T-cell (primary cell): ENCODE data around the gene PSMC3IP. TPM values are rescaled to one million over a fixed set of nuclear protein-coding genes. Genes with fewer than 3 reads are reported as not detected.

Source experiments
- ATAC-seq, 4 experiments: fragments of 200-7000 bp in 3 of 4; fragments of 150-1000 bp in 1 of 4; cut with Tn5 transposase; replicated peaks in 1 of 4; 1 replicate in 3 of 4; 2 replicates in 1 of 4; pipeline ENCODE4 v1.10.0; 2021; ENCODE audit warnings: moderate library complexity in 3 of 4, mild to moderate bottlenecking in 2 of 4, moderate number of reproducible peaks in 1 of 4
- CTCF ChIA-PET, 2 donors: fragments of 300-600 bp; sonication (Branson Sonifier 250); formaldehyde crosslinking; loops; one replicate each; lab custom pipeline; 2022; ENCODE audit warnings: antibody characterized with exemption in 2 of 2; lab: Charles Lee
- POLR2A ChIA-PET, 2 donors: fragments of 300-600 bp; sonication (Branson Sonifier 250); formaldehyde crosslinking; loops; one replicate each; lab custom pipeline; 2022; ENCODE audit warnings: antibody characterized with exemption in 2 of 2; lab: Charles Lee
- DNase-seq, 35 experiments: peaks; one replicate each; pipeline versions ENCODE4 v3.0.0 to v3.0.0-alpha.2; 2013 to 2023
- H3K27ac ChIP-seq: one replicate; pipeline ENCODE4 v1.5.1; 2013; ENCODE audit warnings: low read length
- H3K27me3 ChIP-seq, 2 experiments: replicated peaks in 1 of 2; 1 replicate in 1 of 2; 2 replicates in 1 of 2; pipeline versions ENCODE4 v1.6.1 to v1.7.0; 2013; ENCODE audit warnings: low read length in 1 of 2, mixed read lengths in 1 of 2; ENCODE audit not compliant: control insufficient read depth in 2 of 2, insufficient read depth in 2 of 2; ENCODE audit errors: extremely low read depth in 1 of 2
- H3K36me3 ChIP-seq, 2 donors: 1 replicate in 1 of 2; 2 replicates in 1 of 2; pipeline versions ENCODE4 v1.6.1 to v1.7.0; 2013; ENCODE audit warnings: low read length in 1 of 2; ENCODE audit not compliant: control insufficient read depth in 2 of 2, insufficient read depth in 1 of 2; ENCODE audit errors: extremely low read depth in 1 of 2
- H3K4me1 ChIP-seq, 2 experiments: 1 replicate in 1 of 2; 2 replicates in 1 of 2; pipeline versions ENCODE4 v1.6.1 to v1.7.0; 2013; ENCODE audit warnings: low read length in 2 of 2, mixed read lengths in 1 of 2; ENCODE audit not compliant: insufficient read depth in 2 of 2, control insufficient read depth in 1 of 2; ENCODE audit errors: extremely low read depth in 1 of 2
- H3K4me3 ChIP-seq, 2 donors: 1 replicate in 1 of 2; 2 replicates in 1 of 2; pipeline versions ENCODE4 v1.5.1 to v1.7.0; 2013; ENCODE audit warnings: mild to moderate bottlenecking in 2 of 2, low read length in 1 of 2, moderate library complexity in 1 of 2; ENCODE audit not compliant: control insufficient read depth in 1 of 2; ENCODE audit errors: extremely low read depth in 1 of 2
- H3K9me3 ChIP-seq: 2 replicates; pipeline ENCODE4 v1.7.0; 2013
- H3K27ac Mint-ChIP-seq, 2 donors: one replicate each; pipeline ENCODE4 v1.8.0; 2020 to 2021; ENCODE audit warnings: mild to moderate bottlenecking in 2 of 2, mixed read lengths in 2 of 2
- H3K27me3 Mint-ChIP-seq, 2 donors: one replicate each; pipeline ENCODE4 v1.8.0; 2021 to 2022; ENCODE audit warnings: mixed read lengths in 2 of 2
- H3K36me3 Mint-ChIP-seq: one replicate; pipeline ENCODE4 v1.8.0; 2021; ENCODE audit warnings: mixed read lengths
- H3K4me1 Mint-ChIP-seq, 3 donors: one replicate each; pipeline ENCODE4 v1.8.0; 2020 to 2022; ENCODE audit warnings: mixed read lengths in 3 of 3, mild to moderate bottlenecking in 1 of 3
- H3K4me3 Mint-ChIP-seq, 3 donors: one replicate each; pipeline ENCODE4 v1.8.0; 2020 to 2022; ENCODE audit warnings: mild to moderate bottlenecking in 3 of 3, mixed read lengths in 3 of 3, moderate library complexity in 3 of 3
- H3K9me3 Mint-ChIP-seq, 3 donors: one replicate each; pipeline ENCODE4 v1.8.0; 2020 to 2022; ENCODE audit warnings: mixed read lengths in 3 of 3
- WGBS: methylation state at CpG from one replicate; pipeline ENCODE4 v1.1.5; 2013; ENCODE audit warnings: missing lambda C conversion rate; ENCODE audit not compliant: insufficient coverage; 5-methylcytosine and 5-hydroxymethylcytosine counted together
- total RNA-seq, 35 experiments: library from RNA in 6 of 35; stranded (reverse) in 6 of 35; fragments of 120-200 nt in 1 of 35; gene quantifications; one replicate each; pipeline versions ENCODE4 v1.2.1 to v1.2.4 and lab custom pipeline; 2013 to 2026

PSMC3IP gene
- total RNA-seq, 5 donors from 2014 or later (not counting 1 experiment from before 2014, with no cell fraction given) = 2.2 to 4.3 (median 3.2) TPM

DNA sequence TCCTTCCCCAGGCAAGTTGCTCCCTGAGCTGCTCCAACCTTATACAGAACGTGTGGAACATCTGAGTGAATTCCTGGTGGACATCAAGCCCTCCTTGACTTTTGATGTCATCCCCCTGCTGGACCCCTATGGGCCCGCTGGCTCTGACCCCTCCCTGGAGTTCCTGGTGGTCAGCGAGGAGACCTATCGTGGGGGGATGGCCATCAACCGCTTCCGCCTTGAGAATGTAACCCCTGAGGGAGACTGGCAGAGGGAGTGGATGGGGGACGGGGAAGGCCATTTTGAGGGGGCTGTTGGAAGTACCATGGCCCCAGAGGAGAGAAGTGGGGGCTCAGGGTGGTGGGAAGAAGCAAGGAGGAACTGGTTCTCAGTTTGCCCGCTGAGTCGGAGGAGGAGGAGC, 13.6 kb downstream of the PSMC3IP start:
- Mint-ChIP-seq H3K36me3 (peaks cover 9% of the 10 kb centered on the region), H3K27ac (peak overlapping the region; percentile 59 to 71)
- 87% methylated on average over 7 of the region's 9 CpGs for WGBS

DNA sequence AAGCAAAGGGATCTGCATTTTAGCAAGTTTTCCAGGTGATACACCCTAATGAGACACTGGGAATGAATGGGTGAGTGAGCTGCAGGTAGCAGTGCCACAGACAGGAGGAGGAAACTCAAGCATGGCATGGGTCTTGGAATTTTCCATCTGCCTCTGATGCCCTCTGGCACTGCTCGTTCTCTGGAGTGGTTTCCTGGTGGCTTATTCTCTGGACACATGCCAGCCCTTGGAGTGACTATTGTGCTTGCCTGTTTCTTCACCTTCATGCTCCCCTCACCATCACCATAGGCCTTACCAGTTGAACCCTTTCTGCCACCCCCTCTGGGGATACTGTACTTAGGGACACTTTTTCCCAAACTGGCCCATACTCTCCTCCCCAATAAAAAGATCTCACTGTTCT, 14.0 kb downstream of the PSMC3IP start:
- peaks cover 22 to 51% (median 49%) of the 10 kb centered on the region in 3 donors for H3K4me1 Mint-ChIP-seq
- Histone ChIP-seq H3K27ac (no peak overlapping the region), H3K4me1 (peaks cover 18 to 67% of the 10 kb centered on the region in 2 experiments), H3K36me3 (peaks cover 7 to 34% of the 10 kb centered on the region in 2 donors), H3K4me3 (no peak overlapping the region), H3K27me3 (no peaks in the 10 kb centered on the region), H3K9me3 (no peaks in the 10 kb centered on the region)
- WGBS = 80% methylated on average over 1 of the region's 1 CpG
- ChIA-PET POLR2A (no interaction called here), CTCF (no interaction called here)
- no peak for DNase-seq
- no peaks in the 10 kb centered on the region for H3K27me3 Mint-ChIP-seq
- peaks cover 7% of the 10 kb centered on the region for H3K36me3 Mint-ChIP-seq
- ATAC-seq = no peak
- H3K9me3 Mint-ChIP-seq = no peaks in the 10 kb centered on the region
- peak overlapping the region; percentile 68 to 88 (median 87) for H3K4me3 Mint-ChIP-seq
- H3K27ac Mint-ChIP-seq = peak overlapping the region; percentile 59 to 71

More for the DNA sequence above, 13.6 kb downstream of the PSMC3IP start:
- Mint-ChIP-seq H3K4me1 (peaks cover 22 to 55% (median 51%) of the 10 kb centered on the region in 3 donors), H3K9me3 (no peaks in the 10 kb centered on the region), H3K27me3 (no peaks in the 10 kb centered on the region), H3K4me3 (peak overlapping the region; percentile 68 to 88 (median 87))
- Histone ChIP-seq H3K27me3 (no peaks in the 10 kb centered on the region), H3K36me3 (peaks cover 8 to 38% of the 10 kb centered on the region in 2 donors), H3K27ac (no peak overlapping the region), H3K4me1 (peaks cover 18 to 70% of the 10 kb centered on the region in 2 experiments), H3K9me3 (no peaks in the 10 kb centered on the region), H3K4me3 (no peak overlapping the region)
- ATAC-seq = no peak
- no peak for DNase-seq
- ChIA-PET POLR2A (interaction anchor here in 1 of 2 donors (0.5 kb wide), 1 partner anchor 205 kb away, joined by 4 read pairs; no protein-coding TSS in a partner anchor), CTCF (no interaction called here)

DNA sequence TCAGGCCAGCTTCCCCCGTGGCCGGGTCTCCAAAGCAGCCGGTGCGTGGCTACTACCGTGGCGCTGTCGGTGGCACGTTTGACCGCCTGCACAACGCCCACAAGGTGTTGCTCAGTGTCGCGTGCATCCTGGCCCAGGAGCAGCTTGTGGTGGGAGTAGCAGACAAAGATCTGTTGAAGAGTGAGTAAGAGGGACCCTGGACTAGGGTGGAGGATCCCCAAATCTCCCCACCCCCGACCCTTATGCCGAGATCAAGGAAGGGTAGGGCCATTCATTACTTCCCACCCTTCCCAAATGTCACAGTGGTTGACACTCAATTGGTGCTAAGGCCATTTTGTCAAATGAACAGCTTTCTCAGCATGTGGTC, 14.4 kb downstream of the PSMC3IP start:
- H3K4me1 Mint-ChIP-seq = peaks cover 22 to 49% (median 46%) of the 10 kb centered on the region in 3 donors

DNA sequence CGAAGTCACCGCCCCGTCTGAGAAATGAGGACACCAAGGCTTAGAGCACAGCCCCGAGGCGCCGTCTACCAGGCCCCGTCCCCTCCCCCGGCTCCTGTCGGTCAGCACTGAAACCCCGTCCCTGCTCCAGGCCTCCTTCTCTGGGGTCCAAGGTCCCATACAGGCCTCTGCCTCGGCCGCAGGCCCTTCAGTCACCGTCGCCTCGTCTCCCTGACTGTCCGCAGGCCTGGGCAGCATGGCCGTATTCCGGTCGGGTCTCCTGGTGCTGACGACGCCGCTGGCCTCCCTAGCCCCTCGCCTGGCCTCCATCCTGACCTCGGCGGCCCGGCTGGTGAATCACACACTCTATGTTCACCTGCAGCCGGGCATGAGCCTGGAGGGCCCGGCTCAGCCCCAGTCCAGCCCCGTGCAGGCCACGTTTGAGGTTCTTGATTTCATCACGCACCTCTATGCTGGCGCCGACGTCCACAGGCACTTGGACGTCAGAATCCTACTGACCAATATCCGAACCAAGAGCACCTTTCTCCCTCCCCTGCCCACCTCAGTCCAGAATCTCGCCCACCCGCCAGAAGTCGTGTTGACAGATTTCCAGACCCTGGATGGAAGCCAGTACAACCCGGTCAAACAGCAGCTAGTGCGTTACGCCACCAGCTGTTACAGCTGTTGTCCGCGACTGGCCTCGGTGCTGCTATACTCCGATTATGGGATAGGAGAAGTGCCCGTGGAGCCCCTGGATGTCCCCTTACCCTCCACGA, 15.0 kb downstream of the PSMC3IP start:
- DNase-seq (no peak), ATAC-seq (no peak)
- H3K27me3 ChIP-seq = no peaks in the 10 kb centered on the region
- Mint-ChIP-seq H3K36me3 (peaks cover 3% of the 10 kb centered on the region), H3K4me3 (peak overlapping the region; percentile 87 to 89 (median 88)), H3K4me1 (peaks cover 17 to 45% (median 42%) of the 10 kb centered on the region in 3 donors), H3K27ac (peak overlapping the region; percentile 88 to 94), H3K9me3 (no peaks in the 10 kb centered on the region), H3K27me3 (no peaks in the 10 kb centered on the region)
- peaks cover 11 to 57% of the 10 kb centered on the region in 2 experiments for H3K4me1 ChIP-seq
- peak overlapping the region; percentile 69 for H3K27ac ChIP-seq
- peak overlapping the region; percentile 82 to 93 for H3K4me3 ChIP-seq
- WGBS = 23% methylated on average over 48 of the region's 48 CpGs
- ChIA-PET POLR2A (no interaction called here), CTCF (no interaction called here)
- peaks cover 3 to 30% of the 10 kb centered on the region in 2 donors for H3K36me3 ChIP-seq
- H3K9me3 ChIP-seq = no peaks in the 10 kb centered on the region

More for the DNA sequence above, 14.4 kb downstream of the PSMC3IP start:
- H3K27ac ChIP-seq = no peak overlapping the region
- WGBS = 88% methylated on average over 5 of the region's 14 CpGs
- ChIA-PET POLR2A (no interaction called here), CTCF (no interaction called here)
- H3K9me3 Mint-ChIP-seq = no peaks in the 10 kb centered on the region
- DNase-seq (no peak), ATAC-seq (no peak)
- peak overlapping the region; percentile 82 to 93 for H3K4me3 ChIP-seq
- H3K27me3 Mint-ChIP-seq = no peaks in the 10 kb centered on the region
- peaks cover 15 to 63% of the 10 kb centered on the region in 2 experiments for H3K4me1 ChIP-seq
- H3K36me3 ChIP-seq = peaks cover 3 to 30% of the 10 kb centered on the region in 2 donors
- peak overlapping the region in 1 of 2 donors; percentile 94 for H3K27ac Mint-ChIP-seq
- peak overlapping the region; percentile 87 to 89 (median 88) for H3K4me3 Mint-ChIP-seq
- no peaks in the 10 kb centered on the region for H3K9me3 ChIP-seq
- H3K27me3 ChIP-seq = no peaks in the 10 kb centered on the region
- peaks cover 6% of the 10 kb centered on the region for H3K36me3 Mint-ChIP-seq

DNA sequence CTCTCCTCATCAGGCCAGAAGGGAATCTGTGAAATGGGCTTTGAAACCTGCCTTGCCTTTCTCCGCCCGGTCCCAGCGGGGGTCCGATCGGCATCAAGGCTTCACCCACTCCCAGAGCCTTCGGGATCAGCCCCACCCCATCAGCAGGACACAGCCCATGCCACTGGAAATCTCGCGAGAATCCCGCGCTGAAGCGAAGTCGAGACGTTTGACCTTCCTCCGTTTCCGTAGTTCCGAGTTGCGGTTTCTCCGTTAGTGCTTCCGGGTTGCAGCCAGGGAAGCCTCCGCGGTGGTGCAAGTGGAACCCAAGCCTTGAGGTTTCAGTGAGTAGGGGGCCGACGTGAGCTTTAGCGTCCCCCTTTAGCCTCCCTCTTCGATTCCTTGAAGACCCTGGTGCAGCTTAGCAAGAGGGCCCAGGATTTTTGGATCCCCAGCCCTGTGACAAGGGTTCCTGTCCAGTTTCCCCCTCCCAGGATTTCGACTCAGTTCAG, 15.6 kb downstream of the PSMC3IP start, which contains the start of gene COASY:
Gene COASY (plus strand): TSS at position 252 of the 491 bp plus-strand sequence. CDS start 475 bp downstream, outside the sequence.
- WGBS = 0% methylated on average over 25 of the region's 26 CpGs
- H3K27me3 Mint-ChIP-seq = no peaks in the 10 kb centered on the region
- H3K36me3 ChIP-seq = peaks cover 3 to 30% of the 10 kb centered on the region in 2 donors
- peaks cover 14 to 42% (median 39%) of the 10 kb centered on the region in 3 donors for H3K4me1 Mint-ChIP-seq
- DNase-seq = peak; percentile 75 to 96 (median 85)
- CTCF ChIA-PET = no interaction called here
- no peaks in the 10 kb centered on the region for H3K9me3 ChIP-seq
- peak within 1 kb of the TSS; percentile 69 for H3K27ac ChIP-seq
- peaks cover 3% of the 10 kb centered on the region for H3K36me3 Mint-ChIP-seq
- peak within 1 kb of the TSS; percentile 82 to 93 for H3K4me3 ChIP-seq
- no peaks in the 10 kb centered on the region for H3K27me3 ChIP-seq
- H3K9me3 Mint-ChIP-seq = no peaks in the 10 kb centered on the region
- peak within 1 kb of the TSS; percentile 88 to 94 for H3K27ac Mint-ChIP-seq
- ATAC-seq = peak; percentile 64 to 72 (median 68)
- H3K4me1 ChIP-seq = peaks cover 11 to 53% of the 10 kb centered on the region in 2 experiments
- peak within 1 kb of the TSS; percentile 87 to 89 (median 88) for H3K4me3 Mint-ChIP-seq
- POLR2A ChIA-PET = no interaction called here

DNA sequence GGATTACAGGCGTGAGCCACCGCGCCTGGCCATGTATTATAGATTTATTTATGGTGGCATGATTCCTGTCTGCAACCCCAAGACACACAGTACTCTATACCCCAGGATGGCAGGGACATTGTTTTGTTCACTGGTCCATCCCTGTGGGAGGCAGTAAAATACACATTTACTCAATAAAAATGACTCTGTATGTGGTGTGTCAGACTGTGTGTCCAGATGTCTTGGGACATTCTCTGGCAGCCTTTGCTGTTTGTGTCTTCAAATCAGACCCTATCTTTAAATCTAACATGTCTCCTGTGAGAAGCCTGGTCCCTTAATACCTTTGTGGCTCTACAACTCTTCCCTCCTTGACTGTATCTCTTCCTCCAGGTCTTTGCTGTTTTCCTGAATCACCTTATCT, 17.3 kb downstream of the PSMC3IP start:
- peaks cover 8 to 49% of the 10 kb centered on the region in 2 experiments for H3K4me1 ChIP-seq
- ATAC-seq (no peak), DNase-seq (no peak)
- Mint-ChIP-seq H3K4me3 (peak overlapping the region; percentile 7 to 87 (median 59)), H3K27me3 (no peaks in the 10 kb centered on the region), H3K4me1 (peaks cover 14 to 41% (median 34%) of the 10 kb centered on the region in 3 donors), H3K9me3 (no peaks in the 10 kb centered on the region), H3K36me3 (peaks cover 3% of the 10 kb centered on the region), H3K27ac (peak overlapping the region in 1 of 2 donors; percentile 11)
- ChIA-PET CTCF (no interaction called here), POLR2A (no interaction called here)
- no peaks in the 10 kb centered on the region for H3K27me3 ChIP-seq
- H3K4me3 ChIP-seq = no peak overlapping the region
- no peak overlapping the region for H3K27ac ChIP-seq
- H3K36me3 ChIP-seq = peaks cover 3 to 20% of the 10 kb centered on the region in 2 donors
- no peaks in the 10 kb centered on the region for H3K9me3 ChIP-seq
- no CpG with 5 or more reads among the region's 3 CpGs for WGBS
